Measurements from ENCODE around the gene KCNK5. TPM values are rescaled to one million over a fixed set of nuclear protein-coding genes. Genes with fewer than 3 reads are reported as not detected.

The KCNK5 gene
- total and polyA plus RNA-seq, 4 donors: 3.7 to 19.1 (median 7.5) TPM

DNA sequence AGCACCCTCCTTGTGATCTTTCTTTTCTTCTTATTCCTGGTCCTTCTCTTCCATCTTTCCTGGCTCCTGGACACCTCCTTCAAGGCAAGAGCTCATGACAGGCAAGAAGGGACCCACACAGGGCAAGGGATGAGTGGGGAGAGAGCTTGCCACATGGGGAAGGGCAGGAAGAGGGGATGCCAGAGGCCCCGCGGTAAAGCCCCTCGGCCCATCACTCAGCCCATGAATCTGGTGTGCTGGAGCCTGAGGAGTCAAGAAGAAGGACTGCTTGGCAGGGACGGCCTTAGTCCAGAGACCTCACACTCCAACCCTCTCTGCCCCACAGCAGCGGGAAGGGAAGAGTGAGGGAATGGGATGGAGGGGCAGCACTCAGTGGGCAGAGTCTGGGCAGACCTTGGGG lies 62.0 kb downstream of the KCNK5 start (continued):
- TF ChIP-seq, protein P1, sequence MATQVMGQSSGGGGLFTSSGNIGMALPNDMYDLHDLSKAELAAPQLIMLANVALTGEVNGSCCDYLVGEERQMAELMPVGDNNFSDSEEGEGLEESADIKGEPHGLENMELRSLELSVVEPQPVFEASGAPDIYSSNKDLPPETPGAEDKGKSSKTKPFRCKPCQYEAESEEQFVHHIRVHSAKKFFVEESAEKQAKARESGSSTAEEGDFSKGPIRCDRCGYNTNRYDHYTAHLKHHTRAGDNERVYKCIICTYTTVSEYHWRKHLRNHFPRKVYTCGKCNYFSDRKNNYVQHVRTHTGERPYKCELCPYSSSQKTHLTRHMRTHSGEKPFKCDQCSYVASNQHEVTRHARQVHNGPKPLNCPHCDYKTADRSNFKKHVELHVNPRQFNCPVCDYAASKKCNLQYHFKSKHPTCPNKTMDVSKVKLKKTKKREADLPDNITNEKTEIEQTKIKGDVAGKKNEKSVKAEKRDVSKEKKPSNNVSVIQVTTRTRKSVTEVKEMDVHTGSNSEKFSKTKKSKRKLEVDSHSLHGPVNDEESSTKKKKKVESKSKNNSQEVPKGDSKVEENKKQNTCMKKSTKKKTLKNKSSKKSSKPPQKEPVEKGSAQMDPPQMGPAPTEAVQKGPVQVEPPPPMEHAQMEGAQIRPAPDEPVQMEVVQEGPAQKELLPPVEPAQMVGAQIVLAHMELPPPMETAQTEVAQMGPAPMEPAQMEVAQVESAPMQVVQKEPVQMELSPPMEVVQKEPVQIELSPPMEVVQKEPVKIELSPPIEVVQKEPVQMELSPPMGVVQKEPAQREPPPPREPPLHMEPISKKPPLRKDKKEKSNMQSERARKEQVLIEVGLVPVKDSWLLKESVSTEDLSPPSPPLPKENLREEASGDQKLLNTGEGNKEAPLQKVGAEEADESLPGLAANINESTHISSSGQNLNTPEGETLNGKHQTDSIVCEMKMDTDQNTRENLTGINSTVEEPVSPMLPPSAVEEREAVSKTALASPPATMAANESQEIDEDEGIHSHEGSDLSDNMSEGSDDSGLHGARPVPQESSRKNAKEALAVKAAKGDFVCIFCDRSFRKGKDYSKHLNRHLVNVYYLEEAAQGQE (IDR thresholded peaks at IDR 0.05): no peak
- no peak for TF ChIP-seq YY1 (IDR thresholded peaks at IDR 0.05)
- TF ChIP-seq, protein P2, sequence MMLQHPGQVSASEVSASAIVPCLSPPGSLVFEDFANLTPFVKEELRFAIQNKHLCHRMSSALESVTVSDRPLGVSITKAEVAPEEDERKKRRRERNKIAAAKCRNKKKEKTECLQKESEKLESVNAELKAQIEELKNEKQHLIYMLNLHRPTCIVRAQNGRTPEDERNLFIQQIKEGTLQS (IDR thresholded peaks at IDR 0.05): no peak
- no peak for TF ChIP-seq SP1 (IDR thresholded peaks at IDR 0.05)
- no peak for TF ChIP-seq EGR1 (IDR thresholded peaks at IDR 0.05; ENCODE audit: low read depth in 2 of 2)
- TF ChIP-seq JUND (IDR thresholded peaks at IDR 0.05): no peak
- TF ChIP-seq FOXA1 (IDR thresholded peaks at IDR 0.05): no peak

DNA sequence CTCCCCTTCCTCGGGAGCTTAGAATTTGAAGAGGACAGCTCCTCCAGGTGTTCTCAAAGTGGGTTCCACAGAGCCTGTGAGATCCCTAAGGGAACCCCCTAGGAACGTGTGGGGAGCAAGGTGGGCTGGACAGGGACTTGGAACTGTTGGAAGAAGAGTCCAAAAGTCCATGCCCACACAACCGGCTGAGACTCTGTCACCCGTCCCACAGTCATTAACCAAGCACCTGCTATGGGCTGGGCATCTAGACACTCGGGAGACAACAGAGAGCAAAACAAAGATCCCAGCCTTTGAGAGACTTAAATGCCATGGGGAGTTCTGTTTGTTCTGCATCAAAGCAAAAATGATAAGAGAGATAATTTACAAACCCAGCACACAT lies 62.4 kb downstream of the KCNK5 start:
- TF ChIP-seq, protein P3, sequence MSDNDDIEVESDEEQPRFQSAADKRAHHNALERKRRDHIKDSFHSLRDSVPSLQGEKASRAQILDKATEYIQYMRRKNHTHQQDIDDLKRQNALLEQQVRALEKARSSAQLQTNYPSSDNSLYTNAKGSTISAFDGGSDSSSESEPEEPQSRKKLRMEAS (IDR thresholded peaks at IDR 0.05): no peak
- TF ChIP-seq, protein P1 (IDR thresholded peaks at IDR 0.05): no peak
- 59% methylated on average over 5 of the region's 5 CpGs for WGBS
- Histone ChIP-seq H3K4me3 (ENCODE audit: low read depth in 1 of 3, low read length in 3 of 3) (no peak overlapping the region), H3K9me3 (ENCODE audit: control insufficient read depth in 4 of 4, low read length in 3 of 4) (peaks cover 0 to 4% (median 3%) of the 10 kb centered on the region in 4 donors), H3K27ac (ENCODE audit: low read depth in 1 of 2, low read length in 2 of 2) (no peak overlapping the region), H3K27me3 (ENCODE audit: control insufficient read depth in 4 of 4, insufficient read depth in 4 of 4, low read length in 3 of 4) (no peaks in the 10 kb centered on the region), H3K4me1 (ENCODE audit: control insufficient read depth in 4 of 4, insufficient read depth in 4 of 4, low read length in 3 of 4) (peaks cover 0 to 2% (median 0%) of the 10 kb centered on the region in 4 donors), H3K36me3 (ENCODE audit: control insufficient read depth in 4 of 4, insufficient read depth in 3 of 4, low read depth in 1 of 4, low read length in 3 of 4) (no peaks in the 10 kb centered on the region), H3K9ac (ENCODE audit: low read depth in 1 of 2, low read length in 2 of 2) (no peak overlapping the region)
- no peak for DNase-seq (ENCODE audit: low spot score)

DNA sequence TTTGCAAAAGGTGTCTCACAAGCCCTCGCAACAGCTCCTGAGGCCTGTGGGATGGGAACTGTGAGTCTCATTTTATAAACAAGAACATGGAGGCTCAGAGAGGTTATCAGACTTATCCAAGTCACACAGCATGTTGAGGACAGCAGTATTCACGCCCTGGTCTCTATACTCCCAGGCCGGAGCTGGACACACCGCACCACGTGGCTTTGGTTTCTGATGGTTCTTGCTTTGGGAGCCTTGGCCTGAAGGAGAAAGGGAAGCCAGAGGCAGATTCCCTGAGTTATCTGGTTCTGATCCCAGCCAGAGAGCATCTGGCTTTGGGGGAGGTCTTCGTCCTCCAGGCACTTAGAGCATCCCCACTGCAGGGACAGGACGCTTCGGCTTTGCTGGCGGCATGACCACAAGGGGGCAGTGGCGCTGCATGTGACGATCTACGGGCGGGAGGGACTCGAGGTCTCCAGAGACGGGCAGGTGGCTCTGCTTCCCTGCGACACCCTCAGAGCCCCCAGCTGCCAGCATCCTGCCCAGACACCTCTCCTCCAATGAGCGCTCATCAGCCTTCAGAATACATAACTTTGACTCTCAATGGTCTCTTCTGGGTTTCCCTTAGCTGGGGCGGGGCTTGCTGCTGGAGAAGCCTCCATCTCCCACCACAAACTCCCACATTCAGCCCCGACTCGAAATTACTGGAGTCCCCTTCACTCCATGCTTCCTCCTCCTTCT lies 62.9 kb downstream of the KCNK5 start:
- peaks cover 0 to 2% (median 0%) of the 10 kb centered on the region in 4 donors for H3K4me1 ChIP-seq (ENCODE audit: control insufficient read depth in 4 of 4, insufficient read depth in 4 of 4, low read length in 3 of 4)
- no peaks in the 10 kb centered on the region for H3K27me3 ChIP-seq (ENCODE audit: control insufficient read depth in 4 of 4, insufficient read depth in 4 of 4, low read length in 3 of 4)
- no peak for TF ChIP-seq HNF4A (conservative IDR thresholded peaks at IDR 0.05)
- TF ChIP-seq, protein P4, sequence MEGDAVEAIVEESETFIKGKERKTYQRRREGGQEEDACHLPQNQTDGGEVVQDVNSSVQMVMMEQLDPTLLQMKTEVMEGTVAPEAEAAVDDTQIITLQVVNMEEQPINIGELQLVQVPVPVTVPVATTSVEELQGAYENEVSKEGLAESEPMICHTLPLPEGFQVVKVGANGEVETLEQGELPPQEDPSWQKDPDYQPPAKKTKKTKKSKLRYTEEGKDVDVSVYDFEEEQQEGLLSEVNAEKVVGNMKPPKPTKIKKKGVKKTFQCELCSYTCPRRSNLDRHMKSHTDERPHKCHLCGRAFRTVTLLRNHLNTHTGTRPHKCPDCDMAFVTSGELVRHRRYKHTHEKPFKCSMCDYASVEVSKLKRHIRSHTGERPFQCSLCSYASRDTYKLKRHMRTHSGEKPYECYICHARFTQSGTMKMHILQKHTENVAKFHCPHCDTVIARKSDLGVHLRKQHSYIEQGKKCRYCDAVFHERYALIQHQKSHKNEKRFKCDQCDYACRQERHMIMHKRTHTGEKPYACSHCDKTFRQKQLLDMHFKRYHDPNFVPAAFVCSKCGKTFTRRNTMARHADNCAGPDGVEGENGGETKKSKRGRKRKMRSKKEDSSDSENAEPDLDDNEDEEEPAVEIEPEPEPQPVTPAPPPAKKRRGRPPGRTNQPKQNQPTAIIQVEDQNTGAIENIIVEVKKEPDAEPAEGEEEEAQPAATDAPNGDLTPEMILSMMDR (IDR thresholded peaks at IDR 0.05; ENCODE audit: low read depth, low read length, missing input control): peak; percentile 92
- peak; percentile 96 to 98 for TF ChIP-seq RAD21 (IDR thresholded peaks at IDR 0.05)
- peak; percentile 89 for DNase-seq (ENCODE audit: low spot score)
- H3K36me3 ChIP-seq (ENCODE audit: control insufficient read depth in 4 of 4, insufficient read depth in 3 of 4, low read depth in 1 of 4, low read length in 3 of 4): no peaks in the 10 kb centered on the region
- no peak overlapping the region for H3K9ac ChIP-seq (ENCODE audit: low read depth in 1 of 2, low read length in 2 of 2)
- H3K4me3 ChIP-seq (ENCODE audit: low read depth in 1 of 3, low read length in 3 of 3): no peak overlapping the region
- H3K9me3 ChIP-seq (ENCODE audit: control insufficient read depth in 4 of 4, low read length in 3 of 4): no peaks in the 10 kb centered on the region
- H3K27ac ChIP-seq (ENCODE audit: low read depth in 1 of 2, low read length in 2 of 2): no peak overlapping the region
- WGBS: 33% methylated on average over 20 of the region's 20 CpGs
